GM10847 (cell line): ENCODE measurements around the gene AGBL2.

Source experiments
- POLR2A ChIP-seq: IDR thresholded peaks from 2 replicates; pipeline ENCODE4 v1.6.1; 2011; ENCODE audit not compliant: insufficient read length; ENCODE audit errors: extremely low read depth

AGBL2 gene

DNA sequence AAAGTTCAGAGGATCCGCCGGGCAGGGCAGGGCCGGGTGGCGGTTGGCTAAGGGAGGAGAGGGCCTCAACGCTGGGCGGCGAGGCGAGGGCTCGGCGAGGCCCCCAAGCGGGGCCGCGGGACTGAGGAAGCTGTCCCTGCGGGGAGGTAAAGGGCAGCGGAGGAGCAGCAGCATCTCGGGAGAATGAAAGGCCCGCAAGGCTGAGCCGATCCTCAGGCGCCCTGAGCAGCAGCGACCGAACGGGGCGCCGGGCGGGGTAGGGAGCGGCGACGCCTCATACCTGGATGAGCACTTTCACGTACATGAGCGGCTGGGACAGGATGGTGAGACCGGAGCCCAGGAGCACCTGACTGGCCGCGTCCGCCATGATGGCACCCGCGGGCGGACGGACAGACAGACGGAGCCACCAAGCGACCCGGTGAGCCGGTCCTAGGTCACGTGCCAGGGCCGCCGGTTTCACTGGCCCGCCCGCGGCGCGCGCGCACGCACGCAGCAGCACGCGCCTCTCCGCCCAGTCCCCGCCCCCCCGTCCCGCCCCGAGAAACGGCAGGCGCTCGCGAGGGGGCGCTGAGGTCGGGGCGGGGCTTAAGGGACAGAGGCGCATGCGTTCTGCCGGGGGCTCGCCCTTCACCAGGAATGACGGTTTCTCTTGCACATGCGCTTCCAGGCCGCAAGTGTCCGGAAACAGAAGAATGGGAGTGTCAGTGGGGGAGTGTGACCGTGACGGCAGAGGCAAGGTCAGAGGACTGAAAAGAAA lies 72.9 kb downstream of the AGBL2 start, which contains the start of gene MTCH2:
MTCH2 (minus strand) TSS at position 461 of the 757 bp plus-strand sequence; CDS start at position 367, 94 bp downstream.
- peak; percentile 95 for TF ChIP-seq POLR2A

DNA sequence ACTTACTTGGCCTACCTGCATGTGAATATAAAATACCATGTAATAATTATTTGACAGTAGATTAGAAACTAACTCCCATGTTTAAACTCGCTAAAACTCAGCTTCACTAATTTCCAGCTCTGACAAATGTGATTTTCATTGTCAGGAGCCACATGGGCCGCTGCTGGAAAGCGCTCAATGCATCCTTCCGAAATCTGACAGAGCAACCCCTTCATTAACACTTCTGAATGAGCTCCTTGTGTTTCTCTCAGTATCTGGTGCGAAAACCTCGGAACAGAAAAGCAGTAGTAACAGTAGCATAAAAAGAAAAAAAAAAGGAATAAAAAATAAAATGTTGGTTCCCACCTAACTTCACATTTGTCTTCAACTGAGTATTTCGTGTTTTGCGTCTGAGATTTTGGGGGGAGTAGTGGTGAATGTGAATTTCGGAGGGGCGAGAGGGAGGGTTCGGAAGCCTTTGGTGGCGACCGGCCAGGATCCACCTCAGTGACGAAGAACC lies 73.5 kb downstream of the AGBL2 start:
- no peak for TF ChIP-seq POLR2A

DNA sequence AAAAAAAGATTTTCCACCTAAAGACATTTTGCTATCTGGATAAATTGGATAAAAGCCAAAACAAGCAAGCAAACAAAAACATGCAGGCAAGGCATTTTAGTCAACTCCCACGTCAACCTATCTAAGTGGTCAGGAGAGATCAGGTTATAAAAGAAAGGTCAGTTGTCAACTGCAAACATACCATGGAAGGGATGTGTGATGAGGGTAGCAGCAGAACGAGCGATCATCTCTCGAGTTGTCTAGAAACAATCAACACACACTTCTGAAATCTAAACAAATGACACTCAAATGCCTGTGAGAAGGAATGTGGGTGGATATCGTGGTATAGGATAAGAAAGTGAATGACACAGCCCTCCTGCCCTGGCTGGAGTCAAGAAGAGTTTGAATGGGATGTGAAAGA lies 83.7 kb downstream of the AGBL2 start:
- TF ChIP-seq POLR2A: no peak

DNA sequence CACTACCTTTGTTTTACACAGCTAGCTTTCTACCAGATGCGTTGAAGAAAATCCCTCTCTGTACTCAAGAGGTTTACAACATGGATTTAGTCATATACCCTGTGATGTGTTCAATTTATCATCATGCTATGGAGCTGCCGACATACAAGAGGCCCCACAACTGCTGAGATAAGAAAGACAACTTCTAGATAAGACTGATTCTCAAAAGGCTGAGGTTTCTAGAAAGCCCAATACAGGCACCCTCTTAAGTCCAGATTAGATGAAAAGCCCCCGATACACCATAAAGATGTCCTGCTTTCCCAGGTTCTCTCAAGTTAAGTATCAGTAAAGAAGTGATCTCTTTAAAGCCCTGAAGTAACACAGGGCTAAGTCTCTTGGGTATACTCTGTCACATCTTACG lies 87.1 kb downstream of the AGBL2 start:
- TF ChIP-seq POLR2A: no peak

DNA sequence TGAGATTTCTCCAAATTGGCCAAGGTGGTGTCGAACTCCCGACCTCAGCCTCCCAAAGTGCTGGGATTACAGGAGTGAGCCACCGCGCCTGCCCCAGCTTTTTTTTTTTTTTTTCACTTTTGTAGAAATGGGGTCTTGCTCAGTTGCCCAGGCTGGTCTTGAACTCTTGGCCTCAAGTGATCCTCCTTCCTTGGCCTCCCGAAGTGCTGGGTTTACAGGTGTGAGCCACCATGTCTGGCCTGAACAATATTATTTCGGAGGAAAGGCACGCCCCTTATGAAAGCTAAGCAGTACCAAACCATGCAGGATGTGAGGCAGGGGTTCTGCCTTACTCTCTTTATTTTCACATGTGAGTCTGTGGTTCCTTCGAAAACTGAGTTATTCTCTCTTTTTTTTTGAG lies 88.9 kb downstream of the AGBL2 start:
- TF ChIP-seq POLR2A: no peak

DNA sequence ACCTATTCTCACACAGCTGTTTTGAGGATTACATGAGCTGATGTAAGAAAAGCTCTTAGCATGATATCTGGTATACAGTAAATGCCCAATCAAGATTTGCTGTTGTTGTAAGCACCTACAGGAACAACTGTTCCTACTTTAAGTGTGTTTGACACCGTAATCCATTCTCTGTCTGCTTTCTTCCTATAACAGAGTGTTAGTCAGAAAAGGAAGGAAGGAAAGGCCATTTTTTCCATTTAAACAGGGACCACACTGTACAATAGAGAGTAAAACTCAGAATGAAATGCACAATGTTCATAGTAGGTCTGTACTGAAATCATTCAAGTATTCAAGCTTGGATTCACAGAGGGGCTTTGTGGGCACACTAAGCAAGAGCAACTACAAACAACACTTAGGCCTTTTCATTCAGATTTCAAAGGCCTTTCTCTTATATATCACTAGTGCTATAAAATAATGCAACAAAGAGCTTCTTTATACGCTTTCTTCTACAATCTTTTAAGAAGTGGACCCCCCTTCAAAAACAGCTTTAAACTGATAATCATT lies 94.3 kb downstream of the AGBL2 start:
- TF ChIP-seq POLR2A: no peak

DNA sequence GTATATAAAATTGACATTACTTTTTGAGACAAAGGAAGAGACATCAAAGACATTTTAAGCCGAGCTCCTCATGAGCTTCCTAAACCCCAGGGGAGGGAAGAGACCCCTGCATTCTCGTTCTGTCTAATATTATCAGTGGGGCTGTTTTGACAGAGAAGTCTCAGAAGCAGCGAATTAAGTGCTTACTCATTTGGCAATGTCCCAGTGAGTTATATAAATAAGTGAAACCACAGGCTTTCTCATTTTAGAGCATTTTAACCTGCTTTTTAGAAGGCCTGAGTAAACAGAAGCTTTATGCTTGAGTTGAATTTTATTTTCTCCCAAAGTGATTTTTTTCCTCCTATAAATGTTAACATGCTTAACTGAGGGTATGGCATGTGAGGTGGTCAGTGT lies 97.8 kb downstream of the AGBL2 start:
- no peak for TF ChIP-seq POLR2A

DNA sequence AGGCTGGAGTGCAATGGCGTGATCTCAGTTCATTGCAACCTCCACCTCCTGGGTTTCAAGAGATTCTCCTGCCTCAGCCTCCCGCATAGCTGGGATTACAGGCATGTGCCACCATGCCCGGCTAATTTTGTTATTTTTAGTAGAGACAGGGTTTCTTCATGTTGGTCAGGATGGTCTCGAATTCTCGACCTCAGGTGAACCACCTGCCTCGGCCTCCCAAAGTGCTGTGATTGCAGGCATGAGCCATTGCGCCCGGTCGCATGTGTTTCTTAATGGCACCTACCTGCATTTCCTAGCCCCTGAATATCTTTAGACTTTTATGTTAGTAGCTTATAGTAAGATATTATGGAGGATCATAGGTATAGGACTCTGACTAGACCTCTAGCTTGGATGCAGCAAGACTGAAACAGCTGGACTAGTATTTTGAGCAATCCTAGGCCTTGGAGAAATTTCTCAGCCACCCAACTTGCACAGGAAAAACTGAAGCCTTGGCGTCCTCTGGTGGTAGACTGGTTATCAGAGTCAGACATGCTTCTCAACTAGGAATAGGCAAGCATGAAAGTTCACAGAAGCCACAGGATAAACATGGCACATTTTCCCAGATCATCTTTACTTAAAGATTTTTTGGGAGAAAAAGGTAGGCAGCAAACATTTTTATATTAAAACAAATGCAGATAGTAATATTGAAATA lies 98.3 kb downstream of the AGBL2 start:
- TF ChIP-seq POLR2A: no peak

DNA sequence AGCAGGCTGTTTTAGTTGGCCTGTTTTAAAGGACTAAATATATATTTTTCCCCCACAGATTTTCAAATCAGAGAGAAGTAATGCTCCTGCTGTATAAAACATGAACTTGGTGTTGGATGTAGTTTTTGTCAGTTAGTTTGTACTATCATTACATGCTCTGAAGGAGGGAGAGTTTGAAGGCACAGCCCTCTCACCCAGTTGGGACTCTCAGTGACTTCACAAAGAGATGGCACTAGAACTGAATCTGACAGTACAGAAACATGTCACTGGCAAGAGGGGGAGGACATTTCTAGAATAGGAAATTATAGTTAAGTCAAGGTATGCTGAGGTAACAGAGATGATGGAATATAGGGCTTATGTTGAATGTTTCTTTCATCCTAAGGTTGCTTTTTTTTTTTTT lies 99.9 kb downstream of the AGBL2 start:
- no peak for TF ChIP-seq POLR2A

DNA sequence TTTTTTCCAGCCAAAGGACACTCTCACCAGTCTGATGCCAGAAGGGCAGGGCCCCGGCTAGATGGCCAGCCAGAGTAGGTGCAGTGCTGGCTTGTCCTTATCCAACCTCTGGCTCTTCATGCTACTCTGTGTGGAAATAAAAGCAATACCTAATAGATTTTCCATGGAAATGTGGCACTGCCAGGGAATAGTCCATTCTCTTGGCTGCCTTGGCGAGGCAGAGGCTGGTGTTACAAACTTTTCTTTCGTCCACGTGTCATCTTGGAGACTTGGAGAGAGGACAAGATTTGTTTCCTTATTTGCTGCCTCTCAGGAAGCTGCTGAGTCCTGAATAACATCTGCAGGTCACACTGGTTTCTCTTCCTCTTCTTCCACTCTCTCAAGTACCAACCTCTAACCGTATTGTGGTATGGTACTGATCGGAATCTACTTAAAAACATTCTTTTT lies 103.8 kb downstream of the AGBL2 start:
- no peak for TF ChIP-seq POLR2A

DNA sequence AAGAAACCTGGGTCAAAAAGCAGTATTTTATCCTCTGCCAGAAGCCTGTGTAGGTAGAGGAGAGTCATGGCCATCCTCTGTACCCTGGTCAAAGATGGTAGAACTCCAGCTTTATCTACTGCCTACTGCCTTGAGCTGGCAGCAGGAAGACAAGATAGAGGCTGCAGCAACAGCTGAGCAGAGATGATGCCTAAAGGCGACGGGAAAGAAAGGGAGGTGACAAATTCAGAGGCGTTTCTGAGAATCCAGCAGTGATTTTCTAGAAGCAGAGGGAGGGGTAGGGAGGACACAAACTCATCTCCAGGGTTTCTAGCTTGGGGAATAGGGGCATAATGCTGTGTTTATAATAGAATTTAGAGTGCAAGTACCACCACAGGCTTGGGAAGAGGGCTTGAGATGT lies 105.5 kb downstream of the AGBL2 start:
- TF ChIP-seq POLR2A: no peak
